ENCODE measurements around the gene MYBPC3. TPM values are rescaled to one million over a fixed set of nuclear protein-coding genes. Genes with fewer than 3 reads are reported as not detected.

MYBPC3 gene
- total RNA-seq, 1 donor from 2014 or later: not detected

GRCh38 chr11:47282462-47282861, 70.0 kb downstream of the MYBPC3 start:
- Histone ChIP-seq H3K9me3 (no peaks in the 10 kb centered on the region), H3K27me3 (no peaks in the 10 kb centered on the region), H3K4me1 (no peaks in the 10 kb centered on the region), H3K4me3 (no peak overlapping the region), H3K27ac (no peak overlapping the region), H3K36me3 (peaks cover 88 to 100% of the 10 kb centered on the region in 2 donors)
- no peak for TF ChIP-seq CTCF (IDR thresholded peaks at IDR 0.05)
- intact Hi-C loops (cut with DNase I): no loop called here
- DNase-seq (ENCODE audit: low spot score in 2 of 2): no peak

Other genes with a start within 250 kb of the MYBPC3 start
- 66.1 TPM for gene ARFGAP2, start 175.8 kb downstream of the MYBPC3 start, total RNA-seq
- gene PACSIN3, start 166.3 kb downstream of the MYBPC3 start, total RNA-seq: 32.7 TPM
- 22.6 TPM for gene DDB2, start 137.7 kb downstream of the MYBPC3 start, total RNA-seq
- gene ACP2, start 103.9 kb downstream of the MYBPC3 start, total RNA-seq: 63.3 TPM
- gene NR1H3, start 94.7 kb downstream of the MYBPC3 start, total RNA-seq: 92.4 TPM
- gene MADD, start 82.6 kb downstream of the MYBPC3 start, total RNA-seq: 31.7 TPM
- gene SPI1, start 25.8 kb upstream of the MYBPC3 start, total RNA-seq: 98.2 TPM
- 246 TPM for gene SLC39A13, start 55.9 kb upstream of the MYBPC3 start, total RNA-seq
- 34.8 TPM for gene PSMC3, start 73.7 kb upstream of the MYBPC3 start, total RNA-seq
- not detected for gene RAPSN, start 96.4 kb upstream of the MYBPC3 start, total RNA-seq
- 68.9 TPM for gene CELF1, start 200.4 kb upstream of the MYBPC3 start, total RNA-seq
- gene PTPMT1, start 212.9 kb upstream of the MYBPC3 start, total RNA-seq: 215 TPM
- gene KBTBD4, start 226.3 kb upstream of the MYBPC3 start, total RNA-seq: 14.8 TPM
- gene NDUFS3, start 226.4 kb upstream of the MYBPC3 start, total RNA-seq: 19.9 TPM
- gene FAM180B, start 234.0 kb upstream of the MYBPC3 start, total RNA-seq: not detected
- not detected for gene C1QTNF4, start 241.7 kb upstream of the MYBPC3 start, total RNA-seq